CD4-positive, alpha-beta memory T cell (primary cell): ENCODE results near the gene KCNN3. TPM values are rescaled to one million over a fixed set of nuclear protein-coding genes. Genes with fewer than 3 reads are reported as not detected.

Experiments used
- CTCF ChIA-PET: fragments of 350-600 bp; sonication (Branson Sonifier 250); formaldehyde crosslinking; loops from one replicate; lab custom pipeline; 2021; ENCODE audit warnings: inconsistent platforms; ENCODE audit not compliant: partially characterized antibody; lab: Charles Lee
- POLR2A ChIA-PET: fragments of 350-600 bp; sonication (Branson Sonifier 250); formaldehyde crosslinking; loops from one replicate; lab custom pipeline; 2021; ENCODE audit not compliant: partially characterized antibody; lab: Charles Lee
- DNase-seq, 5 donors: peaks; one replicate each; pipeline versions ENCODE4 v3.0.0 to v3.0.0-alpha.2; 2020 to 2022; ENCODE audit warnings: mixed read lengths in 1 of 5
- H3K27ac ChIP-seq: one replicate; pipeline ENCODE4 v1.7.0; 2013; ENCODE audit warnings: low read depth, low read length
- H3K27me3 ChIP-seq: 2 replicates; pipeline ENCODE4 v1.7.0; 2013; ENCODE audit warnings: mild to moderate bottlenecking, low read length, moderate library complexity; ENCODE audit not compliant: insufficient read depth
- H3K36me3 ChIP-seq: 2 replicates; pipeline ENCODE4 v1.7.0; 2013; ENCODE audit warnings: mild to moderate bottlenecking, low read length, moderate library complexity; ENCODE audit not compliant: insufficient read depth
- H3K4me1 ChIP-seq: 2 replicates; pipeline ENCODE4 v1.7.0; 2013; ENCODE audit warnings: mild to moderate bottlenecking, low read length, moderate library complexity; ENCODE audit not compliant: insufficient read depth
- H3K4me3 ChIP-seq, 2 donors: one replicate each; pipeline ENCODE4 v1.7.0; 2013; ENCODE audit warnings: low read length in 2 of 2, mild to moderate bottlenecking in 1 of 2
- H3K9me3 ChIP-seq, 2 donors: one replicate each; pipeline ENCODE4 v1.7.0; 2013; ENCODE audit warnings: low read length in 2 of 2, control low read depth in 1 of 2; ENCODE audit not compliant: control insufficient read depth in 1 of 2
- H3K27ac Mint-ChIP-seq, 7 donors: one replicate each; pipeline ENCODE4 v1.8.0; 2020 to 2021; ENCODE audit warnings: mixed read lengths in 7 of 7, mild to moderate bottlenecking in 6 of 7, inconsistent platforms in 3 of 7, moderate library complexity in 3 of 7
- H3K27me3 Mint-ChIP-seq, 2 donors: one replicate each; pipeline ENCODE4 v1.8.0; 2020 to 2021; ENCODE audit warnings: mixed read lengths in 2 of 2
- H3K36me3 Mint-ChIP-seq, 2 donors: one replicate each; pipeline ENCODE4 v1.8.0; 2020 to 2021; ENCODE audit warnings: mixed read lengths in 2 of 2, inconsistent platforms in 1 of 2, mild to moderate bottlenecking in 1 of 2
- H3K4me1 Mint-ChIP-seq, 4 donors: one replicate each; pipeline ENCODE4 v1.8.0; 2020 to 2021; ENCODE audit warnings: mixed read lengths in 4 of 4, mild to moderate bottlenecking in 1 of 4
- H3K4me3 Mint-ChIP-seq, 8 donors: one replicate each; pipeline ENCODE4 v1.8.0; 2020 to 2021; ENCODE audit warnings: mixed read lengths in 8 of 8, mild to moderate bottlenecking in 7 of 8, moderate library complexity in 6 of 8, inconsistent platforms in 3 of 8
- H3K9me3 Mint-ChIP-seq, 8 donors: one replicate each; pipeline ENCODE4 v1.8.0; 2020 to 2021; ENCODE audit warnings: mixed read lengths in 8 of 8, mild to moderate bottlenecking in 5 of 8, inconsistent platforms in 3 of 8, moderate library complexity in 1 of 8
- intact Hi-C: fragments of 100-400 bp; cut with micrococcal nuclease; formaldehyde crosslinking; loops from one replicate; pipeline ENCODE4 v1.15.1; 2023
- polyA plus RNA-seq, 2 donors: library from polyadenylated mRNA; unstranded; fragments of 300-500 nt; fragmentation: Illumina TruSeq; gene quantifications; one replicate each; pipeline ENCODE4 v1.2.3, GENCODE V29; 2021
- total RNA-seq, 2 experiments: library from RNA; stranded (reverse); gene quantifications; one replicate each; pipeline ENCODE4 v1.2.3, GENCODE V29; 2021

Gene KCNN3
- total and polyA plus RNA-seq, 4 experiments from 2014 or later = 0.06 TPM; not detected in 3

GRCh38 chr1:154735061-154735803 lies 134.8 kb downstream of the KCNN3 start:
- POLR2A ChIA-PET = interaction anchor here (0.9 kb wide), 1 partner anchor 10 kb away, joined by 3 read pairs; no protein-coding TSS in a partner anchor
- CTCF ChIA-PET = interaction anchor here (1.2 kb wide), 1 partner anchor 26 kb away, joined by 4 read pairs; no protein-coding TSS in a partner anchor
- H3K4me3 Mint-ChIP-seq = no peak overlapping the region
- H3K4me1 ChIP-seq = no peaks in the 10 kb centered on the region
- H3K4me3 ChIP-seq = no peak overlapping the region
- H3K27ac Mint-ChIP-seq = no peak overlapping the region
- DNase-seq = no peak
- no peaks in the 10 kb centered on the region for H3K27me3 ChIP-seq
- no peaks in the 10 kb centered on the region for H3K9me3 Mint-ChIP-seq
- no peak overlapping the region for H3K27ac ChIP-seq
- H3K4me1 Mint-ChIP-seq = peaks cover 0 to 2% (median 0%) of the 10 kb centered on the region in 4 donors
- intact Hi-C loops = no loop called here
- no peaks in the 10 kb centered on the region for H3K36me3 Mint-ChIP-seq
- H3K27me3 Mint-ChIP-seq = peaks cover 9 to 28% of the 10 kb centered on the region in 2 donors
- no peaks in the 10 kb centered on the region for H3K9me3 ChIP-seq
- no peaks in the 10 kb centered on the region for H3K36me3 ChIP-seq

- Histone ChIP-seq H3K4me1 (no peaks in the 10 kb centered on the region), H3K27me3 (no peaks in the 10 kb centered on the region), H3K9me3 (no peaks in the 10 kb centered on the region), H3K27ac (no peak overlapping the region), H3K4me3 (no peak overlapping the region), H3K36me3 (no peaks in the 10 kb centered on the region)
- H3K4me3 Mint-ChIP-seq = no peak overlapping the region
- DNase-seq = no peak
- H3K9me3 Mint-ChIP-seq = no peaks in the 10 kb centered on the region
- H3K36me3 Mint-ChIP-seq = no peaks in the 10 kb centered on the region
- no peak overlapping the region for H3K27ac Mint-ChIP-seq
- intact Hi-C loops = no loop called here
- POLR2A ChIA-PET = no interaction called here
- peaks cover 8 to 20% of the 10 kb centered on the region in 2 donors for H3K27me3 Mint-ChIP-seq
- CTCF ChIA-PET = no interaction called here
- H3K4me1 Mint-ChIP-seq = peaks cover 0 to 3% (median 0%) of the 10 kb centered on the region in 4 donors
Measured at GRCh38 chr1:154733621-154734020, 136.5 kb downstream of the KCNN3 start.

- peaks cover 2 to 12% of the 10 kb centered on the region in 2 donors for H3K27me3 Mint-ChIP-seq
- no peak overlapping the region for H3K4me3 Mint-ChIP-seq
- H3K27me3 ChIP-seq = no peaks in the 10 kb centered on the region
- POLR2A ChIA-PET = no interaction called here
- no peak for DNase-seq
- no peaks in the 10 kb centered on the region for H3K36me3 ChIP-seq
- H3K27ac Mint-ChIP-seq = no peak overlapping the region
- CTCF ChIA-PET = no interaction called here
- H3K4me1 ChIP-seq = no peaks in the 10 kb centered on the region
- intact Hi-C loops = no loop called here
- H3K4me1 Mint-ChIP-seq = peaks cover 0 to 2% (median 0%) of the 10 kb centered on the region in 4 donors
- H3K9me3 ChIP-seq = no peaks in the 10 kb centered on the region
- H3K27ac ChIP-seq = no peak overlapping the region
- H3K4me3 ChIP-seq = no peak overlapping the region
- H3K9me3 Mint-ChIP-seq = no peaks in the 10 kb centered on the region
- H3K36me3 Mint-ChIP-seq = no peaks in the 10 kb centered on the region
Measured at GRCh38 chr1:154730986-154731489, 139.0 kb downstream of the KCNN3 start.

- Mint-ChIP-seq H3K4me3 (no peak overlapping the region), H3K27me3 (peaks cover 2 to 12% of the 10 kb centered on the region in 2 donors), H3K27ac (no peak overlapping the region), H3K36me3 (no peaks in the 10 kb centered on the region), H3K9me3 (no peaks in the 10 kb centered on the region), H3K4me1 (peaks cover 0 to 2% (median 0%) of the 10 kb centered on the region in 4 donors)
- H3K4me3 ChIP-seq = no peak overlapping the region
- no peak for DNase-seq
- no peaks in the 10 kb centered on the region for H3K4me1 ChIP-seq
- H3K36me3 ChIP-seq = no peaks in the 10 kb centered on the region
- intact Hi-C loops = no loop called here
- no peaks in the 10 kb centered on the region for H3K9me3 ChIP-seq
- H3K27me3 ChIP-seq = no peaks in the 10 kb centered on the region
- CTCF ChIA-PET = no interaction called here
- H3K27ac ChIP-seq = no peak overlapping the region
- POLR2A ChIA-PET = no interaction called here
Measured at GRCh38 chr1:154730259-154730658, 139.8 kb downstream of the KCNN3 start.

- POLR2A ChIA-PET = no interaction called here
- Mint-ChIP-seq H3K9me3 (no peaks in the 10 kb centered on the region), H3K27me3 (peaks cover 2 to 12% of the 10 kb centered on the region in 2 donors), H3K36me3 (no peaks in the 10 kb centered on the region), H3K4me1 (peaks cover 0 to 2% (median 0%) of the 10 kb centered on the region in 4 donors), H3K27ac (no peak overlapping the region), H3K4me3 (no peak overlapping the region)
- Histone ChIP-seq H3K36me3 (no peaks in the 10 kb centered on the region), H3K9me3 (no peaks in the 10 kb centered on the region), H3K27me3 (no peaks in the 10 kb centered on the region), H3K4me1 (no peaks in the 10 kb centered on the region), H3K4me3 (no peak overlapping the region), H3K27ac (no peak overlapping the region)
- CTCF ChIA-PET = no interaction called here
- no peak for DNase-seq
- intact Hi-C loops = no loop called here
Measured at GRCh38 chr1:154729577-154729976, 140.5 kb downstream of the KCNN3 start.

GRCh38 chr1:154729031-154729442 lies 141.0 kb downstream of the KCNN3 start:
- H3K9me3 Mint-ChIP-seq = no peaks in the 10 kb centered on the region
- CTCF ChIA-PET = no interaction called here

GRCh38 chr1:154726896-154727753 lies 143.0 kb downstream of the KCNN3 start:
- Mint-ChIP-seq H3K4me1 (peaks cover 0 to 2% (median 0%) of the 10 kb centered on the region in 4 donors), H3K36me3 (no peaks in the 10 kb centered on the region), H3K27me3 (peaks cover 2 to 9% of the 10 kb centered on the region in 2 donors), H3K9me3 (no peaks in the 10 kb centered on the region), H3K4me3 (no peak overlapping the region), H3K27ac (peak overlapping the region in 1 of 7 donors; percentile 43)
- DNase-seq = no peak
- Histone ChIP-seq H3K4me1 (no peaks in the 10 kb centered on the region), H3K36me3 (no peaks in the 10 kb centered on the region), H3K27ac (no peak overlapping the region), H3K4me3 (no peak overlapping the region), H3K27me3 (no peaks in the 10 kb centered on the region), H3K9me3 (no peaks in the 10 kb centered on the region)
- POLR2A ChIA-PET = interaction anchor here (0.6 kb wide), 1 partner anchor 57 kb away, joined by 3 read pairs; no protein-coding TSS in a partner anchor
- CTCF ChIA-PET = no interaction called here
- intact Hi-C loops = no loop called here

More at GRCh38 chr1:154729031-154729442, 141.0 kb downstream of the KCNN3 start:
- no peak overlapping the region for H3K4me3 Mint-ChIP-seq
- H3K36me3 Mint-ChIP-seq = no peaks in the 10 kb centered on the region
- Histone ChIP-seq H3K9me3 (no peaks in the 10 kb centered on the region), H3K4me3 (no peak overlapping the region), H3K4me1 (no peaks in the 10 kb centered on the region), H3K36me3 (no peaks in the 10 kb centered on the region), H3K27me3 (no peaks in the 10 kb centered on the region), H3K27ac (no peak overlapping the region)
- no peak for DNase-seq
- intact Hi-C loops = no loop called here
- H3K4me1 Mint-ChIP-seq = peaks cover 0 to 2% (median 0%) of the 10 kb centered on the region in 4 donors
- POLR2A ChIA-PET = no interaction called here
- H3K27me3 Mint-ChIP-seq = peaks cover 2 to 12% of the 10 kb centered on the region in 2 donors
- no peak overlapping the region for H3K27ac Mint-ChIP-seq
